Activated CD4-positive, alpha-beta T cell treated with anti-CD3 and anti-CD28 coated beads, Interleukin-2, Interleukin-4, amounts not matched to agents 100 ng/mL and 50 ng/mL, durations not matched to agents 16 hours and 8 hours (primary cell): Measurements from ENCODE around the gene UBL4B.

Source experiments
- DNase-seq: peaks from one replicate; pipeline ENCODE4 v3.0.0-alpha.2; 2020; ENCODE audit warnings: low spot score

The UBL4B gene

DNA sequence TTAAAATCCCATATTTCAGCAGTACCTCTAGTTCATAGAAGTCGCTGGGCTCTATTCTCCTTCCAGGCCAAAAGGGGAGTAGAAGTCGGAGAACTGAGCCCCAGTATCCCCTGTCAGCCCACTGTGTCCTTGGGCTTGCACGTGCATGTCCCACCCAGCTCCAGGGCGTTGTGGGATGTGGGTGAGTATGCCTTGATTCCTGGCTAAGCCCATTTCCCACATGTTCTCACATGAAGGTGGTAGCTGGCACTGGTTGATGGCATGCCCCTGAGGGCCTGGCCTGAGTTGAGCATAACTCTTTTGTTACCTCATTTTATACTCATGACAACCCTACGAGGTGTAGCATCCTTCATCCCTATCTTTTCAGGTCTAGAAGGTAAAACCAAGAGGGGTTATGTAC lies 46.0 kb downstream of the UBL4B start:
- no peak for DNase-seq

DNA sequence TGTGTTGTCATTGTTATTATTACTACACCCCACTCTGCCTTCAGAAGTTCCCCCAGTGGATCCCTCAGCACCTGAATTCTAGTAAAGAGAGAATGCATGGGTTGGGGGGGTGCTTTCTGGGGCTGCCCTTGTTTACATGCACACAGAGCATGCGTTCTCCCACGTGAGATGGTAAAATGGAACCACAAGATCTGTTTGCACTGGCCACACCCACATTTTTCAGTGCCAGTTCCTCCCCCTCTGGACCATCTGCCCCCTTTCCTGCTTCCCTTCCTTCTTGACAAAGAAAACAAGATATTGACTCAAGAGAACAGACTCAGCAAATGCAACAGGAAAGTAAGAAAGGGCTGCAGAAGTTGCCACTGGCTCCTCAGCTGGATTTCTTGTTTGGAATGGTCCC lies 46.9 kb downstream of the UBL4B start:
- DNase-seq = no peak

DNA sequence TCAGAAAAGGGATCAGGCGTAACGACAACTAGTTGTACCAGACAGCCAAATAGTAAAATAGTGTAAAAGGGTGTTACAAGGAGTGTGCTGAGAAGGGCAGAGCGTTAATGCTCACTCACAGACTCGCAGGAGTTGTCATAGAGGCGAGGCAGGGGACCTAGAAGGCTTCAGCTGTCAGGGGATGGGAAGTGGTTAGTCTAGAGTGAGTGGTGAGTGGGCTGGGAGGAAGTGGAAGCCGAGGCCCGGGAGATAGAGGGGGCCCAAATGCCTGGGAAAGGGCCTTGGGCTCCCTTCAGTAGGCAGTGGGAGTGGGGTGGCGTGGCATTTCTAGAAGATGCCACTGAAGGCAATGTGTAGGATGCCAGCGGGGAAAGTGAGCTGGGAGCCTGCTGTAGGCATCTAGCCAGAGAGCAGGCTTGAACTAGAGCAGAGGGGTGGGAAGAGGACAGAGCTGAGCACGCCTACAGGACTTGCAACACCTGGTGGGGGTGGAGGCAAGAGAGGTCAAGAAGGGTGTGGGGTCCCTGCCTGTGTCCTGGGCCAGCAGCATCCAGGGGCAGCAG lies 48.4 kb downstream of the UBL4B start:
- DNase-seq = no peak

DNA sequence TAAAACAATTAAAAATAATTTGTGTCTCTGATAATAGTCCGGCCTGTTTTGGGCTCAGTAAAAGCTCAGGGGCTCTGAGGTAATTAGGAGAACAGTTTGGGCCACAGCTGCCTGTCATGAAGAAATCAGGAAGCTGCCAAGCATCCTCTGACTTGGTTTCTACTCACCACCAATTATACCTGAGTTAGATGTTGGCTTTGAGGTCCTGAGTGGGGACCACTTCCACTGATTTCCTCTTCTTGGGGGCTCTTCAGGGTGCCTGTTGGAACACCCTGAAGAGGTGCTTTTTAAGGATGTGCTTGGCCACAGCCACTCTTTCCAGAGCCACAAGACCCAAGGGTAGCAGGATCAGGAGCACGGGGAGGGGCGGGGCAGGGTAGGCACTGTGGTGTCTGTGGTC lies 48.9 kb downstream of the UBL4B start:
- no peak for DNase-seq

DNA sequence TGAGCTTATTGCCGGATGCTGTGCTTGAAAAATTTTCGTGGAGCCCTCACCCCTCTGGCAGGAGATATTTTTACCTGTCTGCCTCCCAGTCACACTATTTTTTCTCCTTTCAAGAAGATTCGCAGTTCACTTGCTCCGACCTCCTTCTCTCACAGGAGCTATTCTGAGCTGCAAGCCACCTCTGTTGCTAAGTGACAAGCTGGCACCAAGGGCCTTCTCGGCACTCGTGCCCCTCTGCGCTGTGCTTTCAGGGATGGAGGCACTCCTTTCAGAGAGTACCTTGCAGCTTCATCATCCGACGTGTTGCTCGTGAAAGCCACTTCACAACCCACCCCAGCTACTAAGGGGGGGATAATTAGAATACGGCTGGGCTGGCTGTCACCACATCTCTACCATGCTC lies 49.6 kb downstream of the UBL4B start:
- no peak for DNase-seq
